ENCODE data around the gene KCNIP4. TPM values are rescaled to one million over a fixed set of nuclear protein-coding genes. Genes with fewer than 3 reads are reported as not detected.

Gene KCNIP4
- total and polyA plus RNA-seq, 2 of the 8 experiments (the other 6 are each of a cell fraction or from before 2014, with no cell fraction given) = 0.06 TPM; not detected in 1

DNA sequence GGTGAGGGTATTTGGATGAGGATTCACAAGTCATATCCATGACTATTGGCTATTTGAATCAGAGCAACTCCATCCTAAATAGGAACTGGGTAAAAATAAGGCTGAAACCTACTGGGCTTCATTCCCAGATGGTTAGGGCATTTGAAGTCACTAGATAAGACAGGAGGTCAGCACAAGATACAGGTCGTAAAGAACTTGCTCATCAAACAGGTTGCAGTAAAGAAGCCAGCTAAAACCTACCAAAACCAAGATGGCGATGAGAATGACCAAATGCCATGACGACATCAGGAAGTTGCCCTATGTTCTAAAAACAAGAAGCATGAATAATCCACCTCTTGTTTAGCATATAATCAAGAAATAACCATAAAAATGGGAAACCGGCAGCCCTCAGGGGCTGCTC lies 1023.4 kb downstream of the KCNIP4 start (continued):
- TF ChIP-seq PHF8 (conservative IDR thresholded peaks at IDR 0.05; ENCODE audit: low read depth, low read length) = no peak

All from H1 (cell line).